Astrocyte of the spinal cord (primary cell): ENCODE data around the gene TLK2.

Experiments used
- DNase-seq: peaks from one replicate; pipeline ENCODE4 v3.0.0; 2011; ENCODE audit warnings: low read depth, low spot score
- H3K4me3 ChIP-seq: 2 replicates; pipeline ENCODE4 v1.5.1; 2011; ENCODE audit warnings: low read depth, mild to moderate bottlenecking, low read length, moderate library complexity
- in situ Hi-C: cut with HindIII; loops from 2 replicates; pipeline ENCODE4 v1.10.0; 2017; ENCODE audit warnings: low sequenced_read_pairs
- TF ChIP-seq, protein P1 (sequence below): IDR thresholded peaks from 2 replicates; pipeline ENCODE4 v1.5.1; 2012; ENCODE audit warnings: low read depth, mild to moderate bottlenecking, low read length, inconsistent platforms

The TLK2 gene

GRCh38 chr17:62562656-62563055, 84.0 kb downstream of the TLK2 start:
- H3K4me3 ChIP-seq = no peak overlapping the region
- in situ Hi-C loops = no loop called here
- peak; percentile 75 for DNase-seq
- TF ChIP-seq, protein P1, sequence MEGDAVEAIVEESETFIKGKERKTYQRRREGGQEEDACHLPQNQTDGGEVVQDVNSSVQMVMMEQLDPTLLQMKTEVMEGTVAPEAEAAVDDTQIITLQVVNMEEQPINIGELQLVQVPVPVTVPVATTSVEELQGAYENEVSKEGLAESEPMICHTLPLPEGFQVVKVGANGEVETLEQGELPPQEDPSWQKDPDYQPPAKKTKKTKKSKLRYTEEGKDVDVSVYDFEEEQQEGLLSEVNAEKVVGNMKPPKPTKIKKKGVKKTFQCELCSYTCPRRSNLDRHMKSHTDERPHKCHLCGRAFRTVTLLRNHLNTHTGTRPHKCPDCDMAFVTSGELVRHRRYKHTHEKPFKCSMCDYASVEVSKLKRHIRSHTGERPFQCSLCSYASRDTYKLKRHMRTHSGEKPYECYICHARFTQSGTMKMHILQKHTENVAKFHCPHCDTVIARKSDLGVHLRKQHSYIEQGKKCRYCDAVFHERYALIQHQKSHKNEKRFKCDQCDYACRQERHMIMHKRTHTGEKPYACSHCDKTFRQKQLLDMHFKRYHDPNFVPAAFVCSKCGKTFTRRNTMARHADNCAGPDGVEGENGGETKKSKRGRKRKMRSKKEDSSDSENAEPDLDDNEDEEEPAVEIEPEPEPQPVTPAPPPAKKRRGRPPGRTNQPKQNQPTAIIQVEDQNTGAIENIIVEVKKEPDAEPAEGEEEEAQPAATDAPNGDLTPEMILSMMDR = no peak

GRCh38 chr17:62565817-62566216, 87.2 kb downstream of the TLK2 start:
- peak; percentile 65 for DNase-seq
- H3K4me3 ChIP-seq = no peak overlapping the region
- in situ Hi-C loops = no loop called here
- TF ChIP-seq, protein P1 = no peak

DNA sequence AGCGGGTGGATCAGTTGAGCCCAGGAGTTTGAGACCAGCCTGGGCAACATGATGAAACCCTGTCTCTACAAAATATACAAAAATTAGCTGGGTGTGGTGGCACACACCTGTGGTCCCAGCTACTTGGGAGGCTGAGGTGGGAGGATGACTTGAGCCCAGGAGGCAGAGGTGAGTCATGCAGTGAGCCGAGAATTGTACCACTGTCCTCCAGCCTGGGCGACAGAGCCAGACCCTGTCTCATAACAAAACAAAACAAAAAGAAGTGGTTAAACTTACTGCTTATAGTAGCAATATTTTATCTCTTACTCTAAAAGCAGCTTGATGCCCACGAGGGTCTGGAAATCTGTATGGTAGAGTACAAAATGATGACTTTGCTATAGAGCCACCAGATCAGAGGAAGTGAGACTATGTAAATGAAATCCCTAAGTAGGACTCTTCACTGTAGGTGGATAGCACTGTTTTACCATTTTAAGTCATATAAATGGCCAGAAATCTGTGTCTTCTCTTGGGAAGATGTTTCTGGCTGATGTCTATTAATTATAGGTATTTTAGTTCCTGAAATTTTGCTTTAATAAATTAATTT, 88.5 kb downstream of the TLK2 start:
- no peak for DNase-seq
- TF ChIP-seq, protein P1 = no peak
- H3K4me3 ChIP-seq = no peak overlapping the region
- in situ Hi-C loops = no loop called here

GRCh38 chr17:62572488-62572887, 93.9 kb downstream of the TLK2 start:
- DNase-seq = no peak
- TF ChIP-seq, protein P1 = no peak
- no peak overlapping the region for H3K4me3 ChIP-seq
- in situ Hi-C loops = no loop called here

DNA sequence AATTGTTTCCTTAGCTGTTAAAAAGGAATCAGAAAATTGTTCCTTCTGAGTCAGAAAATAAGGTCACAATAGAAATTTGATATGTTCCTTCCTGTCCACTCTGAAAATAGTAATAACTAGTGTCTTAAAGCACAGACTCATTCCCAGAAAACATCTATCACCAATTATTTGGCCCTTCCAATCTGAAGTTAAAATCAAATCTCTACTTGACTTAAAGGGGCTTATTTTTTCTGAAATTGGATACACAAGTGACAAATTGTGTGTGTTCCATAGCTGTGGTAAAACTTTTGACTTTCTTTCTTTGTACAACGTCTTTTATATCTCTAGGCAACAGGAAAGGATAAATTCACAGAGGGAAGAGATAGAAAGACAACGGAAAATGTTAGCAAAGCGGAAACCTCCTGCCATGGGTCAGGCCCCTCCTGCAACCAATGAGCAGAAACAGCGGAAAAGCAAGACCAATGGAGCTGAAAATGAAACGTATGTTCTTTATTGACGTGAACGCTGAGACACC, 94.3 kb downstream of the TLK2 start:
- DNase-seq = peak; percentile 78
- H3K4me3 ChIP-seq = no peak overlapping the region
- TF ChIP-seq, protein P1 = no peak
- in situ Hi-C loops = no loop called here

- TF ChIP-seq, protein P1 = no peak
- peak; percentile 37 for DNase-seq
- in situ Hi-C loops = no loop called here
- H3K4me3 ChIP-seq = no peak overlapping the region
These were observed 95.0 kb downstream of the TLK2 start for GRCh38 chr17:62573480-62574117.
